Mesothelial cell of epicardium (in vitro differentiated cells): ENCODE measurements around the gene SFSWAP. TPM values are rescaled to one million over a fixed set of nuclear protein-coding genes. Genes with fewer than 3 reads are reported as not detected.
"Not testable (repeated sequence)": the region's sequence is repeated elsewhere in the genome, so short reads cannot be mapped to it uniquely, and the experiment has no call there.

ENCODE experiments used
- DNase-seq, 2 experiments: peaks; one replicate each; pipeline ENCODE4 v3.0.0; 2021; ENCODE audit warnings: low spot score in 2 of 2; ENCODE audit not compliant: unreplicated experiment in 2 of 2
- H3K27ac Mint-ChIP-seq: 2 replicates; pipeline ENCODE4 v1.8.0; 2021; ENCODE audit warnings: mixed read lengths
- H3K27me3 Mint-ChIP-seq: 2 replicates; pipeline ENCODE4 v1.8.0; 2021; ENCODE audit warnings: low read depth, mixed read lengths
- H3K36me3 Mint-ChIP-seq: 2 replicates; pipeline ENCODE4 v1.8.0; 2021; ENCODE audit warnings: mixed read lengths
- H3K4me1 Mint-ChIP-seq: 2 replicates; pipeline ENCODE4 v1.8.0; 2021; ENCODE audit warnings: mixed read lengths
- H3K4me3 Mint-ChIP-seq: 2 replicates; pipeline ENCODE4 v1.8.0; 2021; ENCODE audit warnings: mild to moderate bottlenecking, moderate library complexity, mixed read lengths
- H3K9me3 Mint-ChIP-seq: 2 replicates; pipeline ENCODE4 v1.8.0; 2021; ENCODE audit warnings: mixed read lengths
- CTCF ChIP-seq: fragments of 200-600 bp; sonication (generic); IDR thresholded peaks from one replicate; pipeline ENCODE4 v1.5.0; 2021; ENCODE audit warnings: antibody characterized with exemption; ENCODE audit not compliant: unreplicated experiment
- total RNA-seq: library from RNA; stranded (reverse); gene quantifications from 3 replicates; pipeline ENCODE4 v1.2.1, GENCODE V29; 2021

SFSWAP gene
- total RNA-seq, 1 donor from 2014 or later, result 73.0 TPM

- H3K4me3 Mint-ChIP-seq, result no peak overlapping the region
- H3K9me3 Mint-ChIP-seq, result peaks cover 3% of the 10 kb centered on the region
- peaks cover 3% of the 10 kb centered on the region for H3K4me1 Mint-ChIP-seq
- peaks cover 5% of the 10 kb centered on the region for H3K36me3 Mint-ChIP-seq
- H3K27ac Mint-ChIP-seq, result no peak overlapping the region
- DNase-seq, result no peak
- peaks cover 4% of the 10 kb centered on the region for H3K27me3 Mint-ChIP-seq
- no peak for TF ChIP-seq CTCF
Measured at GRCh38 chr12:131806674-131807073, 95.8 kb downstream of the SFSWAP start.

GRCh38 chr12:131808744-131809371 is 98.0 kb downstream of the SFSWAP start:
- Mint-ChIP-seq H3K4me1 (peaks cover 2% of the 10 kb centered on the region), H3K27ac (no peak overlapping the region), H3K36me3 (peaks cover 4% of the 10 kb centered on the region), H3K4me3 (no peak overlapping the region), H3K9me3 (peaks cover 15% of the 10 kb centered on the region), H3K27me3 (peaks cover 4% of the 10 kb centered on the region)
- no peak for DNase-seq
- TF ChIP-seq CTCF, result no peak

- DNase-seq, H3K36me3 Mint-ChIP-seq, H3K27ac Mint-ChIP-seq, H3K4me3 Mint-ChIP-seq, H3K27me3 Mint-ChIP-seq, H3K4me1 Mint-ChIP-seq: not testable (repeated sequence)
- peaks cover 15% of the 10 kb centered on the region for H3K9me3 Mint-ChIP-seq
Measured at GRCh38 chr12:131809476-131810254, 98.8 kb downstream of the SFSWAP start.

- no peak for DNase-seq
- peaks cover 4% of the 10 kb centered on the region for H3K27me3 Mint-ChIP-seq
- H3K4me1 Mint-ChIP-seq, result no peaks in the 10 kb centered on the region
- H3K4me3 Mint-ChIP-seq, result no peak overlapping the region
- H3K27ac Mint-ChIP-seq, result no peak overlapping the region
- H3K9me3 Mint-ChIP-seq, result peaks cover 12% of the 10 kb centered on the region
- no peak for TF ChIP-seq CTCF
- H3K36me3 Mint-ChIP-seq, result peaks cover 4% of the 10 kb centered on the region
Measured at GRCh38 chr12:131810726-131811125, 99.8 kb downstream of the SFSWAP start.

GRCh38 chr12:131815131-131815530 is 104.2 kb downstream of the SFSWAP start:
- Mint-ChIP-seq H3K4me3 (no peak overlapping the region), H3K4me1 (no peaks in the 10 kb centered on the region), H3K9me3 (peaks cover 12% of the 10 kb centered on the region), H3K27me3 (peaks cover 5% of the 10 kb centered on the region), H3K27ac (no peak overlapping the region), H3K36me3 (peaks cover 4% of the 10 kb centered on the region)
- no peak for DNase-seq
- no peak for TF ChIP-seq CTCF

GRCh38 chr12:131816495-131816894 is 105.6 kb downstream of the SFSWAP start:
- TF ChIP-seq CTCF, result no peak
- Mint-ChIP-seq H3K36me3 (peaks cover 4% of the 10 kb centered on the region), H3K9me3 (peaks cover 12% of the 10 kb centered on the region), H3K4me1 (no peaks in the 10 kb centered on the region), H3K27me3 (peaks cover 2% of the 10 kb centered on the region), H3K27ac (no peak overlapping the region), H3K4me3 (no peak overlapping the region)
- no peak for DNase-seq
